CD4-positive, CD25-positive, alpha-beta regulatory T cell (primary cell): ENCODE measurements around the gene SORBS2. TPM values are rescaled to one million over a fixed set of nuclear protein-coding genes. Genes with fewer than 3 reads are reported as not detected.

Experiments used
- ATAC-seq, 2 donors: fragments of 150-1000 bp; cut with Tn5 transposase; one replicate each; pipeline ENCODE4 v1.10.0; 2021; ENCODE audit warnings: low read depth in 2 of 2, moderate number of reproducible peaks in 2 of 2, moderate library complexity in 1 of 2
- DNase-seq, 3 donors: peaks; one replicate each; pipeline versions ENCODE4 v3.0.0 to v3.0.0-alpha.2; 2012 to 2022; ENCODE audit warnings: mixed read lengths in 1 of 3
- H3K27ac ChIP-seq: one replicate; pipeline ENCODE4 v1.7.0; 2013; ENCODE audit warnings: mild to moderate bottlenecking, low read length; ENCODE audit not compliant: insufficient read depth, poor library complexity, severe bottlenecking
- H3K27me3 ChIP-seq: one replicate; pipeline ENCODE4 v1.7.0; 2013; ENCODE audit warnings: low read length; ENCODE audit not compliant: control insufficient read depth, insufficient read depth
- H3K36me3 ChIP-seq: one replicate; pipeline ENCODE4 v1.7.0; 2013; ENCODE audit warnings: mild to moderate bottlenecking, low read length, moderate library complexity; ENCODE audit not compliant: control insufficient read depth, insufficient read depth
- H3K4me1 ChIP-seq: 2 replicates; pipeline ENCODE4 v1.7.0; 2013; ENCODE audit warnings: mild to moderate bottlenecking, low read length; ENCODE audit not compliant: insufficient read depth, control insufficient read depth, poor library complexity, severe bottlenecking
- H3K4me3 ChIP-seq: one replicate; pipeline ENCODE4 v1.7.0; 2013; ENCODE audit warnings: low read depth, mild to moderate bottlenecking, low read length, moderate library complexity
- H3K9me3 ChIP-seq, 2 experiments: 1 replicate in 1 of 2; 2 replicates in 1 of 2; pipeline ENCODE4 v1.7.0; 2013; ENCODE audit warnings: low read length in 2 of 2, mild to moderate bottlenecking in 1 of 2, moderate library complexity in 1 of 2; ENCODE audit not compliant: control insufficient read depth in 2 of 2
- H3K27ac Mint-ChIP-seq, 3 donors: one replicate each; pipeline ENCODE4 v1.8.0; 2020 to 2022; ENCODE audit warnings: mild to moderate bottlenecking in 3 of 3, mixed read lengths in 3 of 3, moderate library complexity in 2 of 3
- H3K27me3 Mint-ChIP-seq: one replicate; pipeline ENCODE4 v1.8.0; 2022; ENCODE audit warnings: mild to moderate bottlenecking, mixed read lengths
- H3K36me3 Mint-ChIP-seq: one replicate; pipeline ENCODE4 v1.8.0; 2020; ENCODE audit warnings: mixed read lengths
- H3K4me1 Mint-ChIP-seq, 4 donors: one replicate each; pipeline ENCODE4 v1.8.0; 2020 to 2022; ENCODE audit warnings: mixed read lengths in 4 of 4, mild to moderate bottlenecking in 1 of 4
- H3K4me3 Mint-ChIP-seq, 4 donors: one replicate each; pipeline ENCODE4 v1.8.0; 2020 to 2022; ENCODE audit warnings: mild to moderate bottlenecking in 4 of 4, mixed read lengths in 4 of 4, moderate library complexity in 3 of 4
- H3K9me3 Mint-ChIP-seq, 7 donors: one replicate each; pipeline ENCODE4 v1.8.0; 2020 to 2022; ENCODE audit warnings: mixed read lengths in 7 of 7, mild to moderate bottlenecking in 3 of 7, moderate library complexity in 2 of 7
- polyA plus RNA-seq, 4 donors: library from polyadenylated mRNA; unstranded; fragments of 300-500 nt; fragmentation: Illumina TruSeq; gene quantifications; one replicate each; pipeline ENCODE4 v1.2.3, GENCODE V29; 2021
- total RNA-seq: library from RNA; stranded (reverse); gene quantifications from one replicate; pipeline ENCODE4 v1.2.3, GENCODE V29; 2022

The SORBS2 gene
- total and polyA plus RNA-seq, 5 donors from 2014 or later, result 0.07 TPM; not detected in 4

- H3K9me3 Mint-ChIP-seq, result no peaks in the 10 kb centered on the region
- ATAC-seq (no peak), DNase-seq (no peak)
- Histone ChIP-seq H3K9me3 (no peaks in the 10 kb centered on the region), H3K4me1 (no peaks in the 10 kb centered on the region), H3K27ac (no peak overlapping the region), H3K4me3 (no peak overlapping the region), H3K27me3 (no peaks in the 10 kb centered on the region), H3K36me3 (no peaks in the 10 kb centered on the region)
- H3K4me1 Mint-ChIP-seq, result no peaks in the 10 kb centered on the region
- H3K27ac Mint-ChIP-seq, result no peak overlapping the region
- no peaks in the 10 kb centered on the region for H3K36me3 Mint-ChIP-seq
- H3K4me3 Mint-ChIP-seq, result no peak overlapping the region
- H3K27me3 Mint-ChIP-seq, result no peaks in the 10 kb centered on the region
Observed at GRCh38 chr4:185695743-185696142, 116.3 kb downstream of the SORBS2 start.

GRCh38 chr4:185693548-185694215 lies 118.3 kb downstream of the SORBS2 start:
- no peaks in the 10 kb centered on the region for H3K9me3 Mint-ChIP-seq
- no peaks in the 10 kb centered on the region for H3K4me1 Mint-ChIP-seq
- H3K4me1 ChIP-seq, result no peaks in the 10 kb centered on the region

GRCh38 chr4:185689407-185689806 lies 122.6 kb downstream of the SORBS2 start:
- Mint-ChIP-seq H3K36me3 (no peaks in the 10 kb centered on the region), H3K9me3 (no peaks in the 10 kb centered on the region), H3K4me3 (no peak overlapping the region), H3K4me1 (no peaks in the 10 kb centered on the region), H3K27me3 (no peaks in the 10 kb centered on the region), H3K27ac (no peak overlapping the region)
- Histone ChIP-seq H3K9me3 (no peaks in the 10 kb centered on the region), H3K27ac (no peak overlapping the region), H3K4me3 (no peak overlapping the region), H3K27me3 (no peaks in the 10 kb centered on the region), H3K4me1 (no peaks in the 10 kb centered on the region), H3K36me3 (no peaks in the 10 kb centered on the region)
- ATAC-seq (no peak), DNase-seq (no peak)

More at GRCh38 chr4:185693548-185694215, 118.3 kb downstream of the SORBS2 start:
- Histone ChIP-seq H3K9me3 (no peaks in the 10 kb centered on the region), H3K27me3 (no peaks in the 10 kb centered on the region), H3K27ac (no peak overlapping the region), H3K4me3 (no peak overlapping the region), H3K36me3 (no peaks in the 10 kb centered on the region)
- DNase-seq, result no peak
- no peak overlapping the region for H3K4me3 Mint-ChIP-seq
- H3K36me3 Mint-ChIP-seq, result no peaks in the 10 kb centered on the region
- no peak for ATAC-seq
- H3K27me3 Mint-ChIP-seq, result no peaks in the 10 kb centered on the region
- no peak overlapping the region for H3K27ac Mint-ChIP-seq

GRCh38 chr4:185685804-185686203 lies 126.2 kb downstream of the SORBS2 start:
- Histone ChIP-seq H3K27me3 (no peaks in the 10 kb centered on the region), H3K9me3 (no peaks in the 10 kb centered on the region), H3K4me3 (no peak overlapping the region), H3K36me3 (no peaks in the 10 kb centered on the region), H3K27ac (no peak overlapping the region), H3K4me1 (no peaks in the 10 kb centered on the region)
- Mint-ChIP-seq H3K4me1 (no peaks in the 10 kb centered on the region), H3K27me3 (no peaks in the 10 kb centered on the region), H3K9me3 (no peaks in the 10 kb centered on the region), H3K36me3 (no peaks in the 10 kb centered on the region), H3K4me3 (no peak overlapping the region), H3K27ac (no peak overlapping the region)
- DNase-seq (no peak), ATAC-seq (no peak)

DNA sequence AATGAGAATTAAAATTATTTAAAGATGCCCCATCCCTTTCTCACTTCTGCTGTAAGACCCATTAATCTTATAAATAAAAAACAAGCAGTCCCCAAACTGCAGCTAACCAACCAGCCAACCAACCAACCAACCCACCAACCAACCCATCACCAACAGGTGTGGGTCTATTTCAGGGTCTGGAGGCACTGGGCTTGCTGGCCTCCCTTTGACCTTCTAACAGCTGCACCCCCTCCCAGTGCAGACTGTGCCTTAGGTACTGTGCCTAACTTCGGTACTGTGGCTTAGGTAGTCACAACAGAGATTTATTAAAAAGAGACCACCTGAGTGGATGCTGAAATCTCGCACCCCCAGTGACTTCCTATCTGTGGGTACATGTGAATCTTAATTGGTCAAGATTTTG lies 128.1 kb downstream of the SORBS2 start:
- DNase-seq, result no peak
- Mint-ChIP-seq H3K4me3 (no peak overlapping the region), H3K36me3 (no peaks in the 10 kb centered on the region), H3K27ac (no peak overlapping the region), H3K4me1 (no peaks in the 10 kb centered on the region), H3K27me3 (no peaks in the 10 kb centered on the region), H3K9me3 (no peaks in the 10 kb centered on the region)
- H3K27me3 ChIP-seq, result no peaks in the 10 kb centered on the region
- no peaks in the 10 kb centered on the region for H3K4me1 ChIP-seq
- H3K36me3 ChIP-seq, result no peaks in the 10 kb centered on the region
- no peak for ATAC-seq
- H3K27ac ChIP-seq, result no peak overlapping the region
- no peak overlapping the region for H3K4me3 ChIP-seq
- no peaks in the 10 kb centered on the region for H3K9me3 ChIP-seq

GRCh38 chr4:185683222-185683621 lies 128.8 kb downstream of the SORBS2 start:
- Histone ChIP-seq H3K4me3 (no peak overlapping the region), H3K27me3 (no peaks in the 10 kb centered on the region), H3K27ac (no peak overlapping the region), H3K9me3 (no peaks in the 10 kb centered on the region), H3K4me1 (no peaks in the 10 kb centered on the region), H3K36me3 (no peaks in the 10 kb centered on the region)
- H3K4me3 Mint-ChIP-seq, result no peak overlapping the region
- H3K27me3 Mint-ChIP-seq, result no peaks in the 10 kb centered on the region
- H3K36me3 Mint-ChIP-seq, result no peaks in the 10 kb centered on the region
- no peak for DNase-seq
- H3K9me3 Mint-ChIP-seq, result no peaks in the 10 kb centered on the region
- H3K4me1 Mint-ChIP-seq, result no peaks in the 10 kb centered on the region
- no peak overlapping the region for H3K27ac Mint-ChIP-seq
- no peak for ATAC-seq

GRCh38 chr4:185682236-185682635 lies 129.8 kb downstream of the SORBS2 start:
- Mint-ChIP-seq H3K4me1 (no peaks in the 10 kb centered on the region), H3K27me3 (no peaks in the 10 kb centered on the region), H3K4me3 (no peak overlapping the region), H3K9me3 (no peaks in the 10 kb centered on the region), H3K36me3 (no peaks in the 10 kb centered on the region), H3K27ac (no peak overlapping the region)
- Histone ChIP-seq H3K27ac (no peak overlapping the region), H3K36me3 (no peaks in the 10 kb centered on the region), H3K4me3 (no peak overlapping the region), H3K9me3 (no peaks in the 10 kb centered on the region), H3K4me1 (no peaks in the 10 kb centered on the region), H3K27me3 (peaks cover 2% of the 10 kb centered on the region)
- DNase-seq (no peak), ATAC-seq (no peak)

- H3K27me3 Mint-ChIP-seq, result no peaks in the 10 kb centered on the region
- ATAC-seq (no peak), DNase-seq (no peak)
- peaks cover 0 to 3% (median 0%) of the 10 kb centered on the region in 7 donors for H3K9me3 Mint-ChIP-seq
- no peaks in the 10 kb centered on the region for H3K4me1 Mint-ChIP-seq
- Histone ChIP-seq H3K4me1 (no peaks in the 10 kb centered on the region), H3K9me3 (no peaks in the 10 kb centered on the region), H3K27me3 (peaks cover 2% of the 10 kb centered on the region), H3K4me3 (no peak overlapping the region), H3K27ac (no peak overlapping the region), H3K36me3 (no peaks in the 10 kb centered on the region)
- H3K4me3 Mint-ChIP-seq, result no peak overlapping the region
- H3K36me3 Mint-ChIP-seq, result no peaks in the 10 kb centered on the region
- H3K27ac Mint-ChIP-seq, result no peak overlapping the region
Observed at GRCh38 chr4:185681604-185682003, 130.4 kb downstream of the SORBS2 start.
